SK-N-SH (cell line): ENCODE measurements around the gene PAX2. TPM values are rescaled to one million over a fixed set of nuclear protein-coding genes. Genes with fewer than 3 reads are reported as not detected.

Experiments
- CTCF ChIA-PET: fragments of 300-600, 350-600 bp; formaldehyde crosslinking; extraction: SDS; loops from one replicate; lab custom pipeline; 2021; lab: Yijun Ruan, JAX
- POLR2A ChIA-PET: fragments of 350-600 bp; sonication (Branson Sonifier 250); formaldehyde crosslinking; extraction: SDS; loops from one replicate; lab custom pipeline; 2020; ENCODE audit warnings: antibody characterized with exemption, inconsistent platforms; lab: Yijun Ruan, JAX
- DNase-seq: peaks from one replicate; pipeline ENCODE4 v3.0.0; 2012
- H2AFZ ChIP-seq: fragments of 200-600 bp; sonication (generic); 2 replicates; pipeline ENCODE4 v1.8.1; 2016; ENCODE audit warnings: antibody characterized with exemption, mild to moderate bottlenecking, low read depth
- H3F3A ChIP-seq: fragments of 200-600 bp; sonication (generic); replicated peaks from 2 replicates; pipeline ENCODE3; 2016; ENCODE audit warnings: antibody characterized with exemption, mild to moderate bottlenecking; ENCODE audit not compliant: insufficient read depth
- H3K27ac ChIP-seq, 2 experiments: fragments of 200-500 bp in 1 of 2; fragments of 200-600 bp in 1 of 2; sonication (Bioruptor generic) in 1 of 2; sonication (generic), shearing (Covaris generic) in 1 of 2; 2 replicates each; pipeline versions ENCODE4 v1.5.1 to v1.6.1; 2014 to 2016; ENCODE audit warnings: low read depth in 2 of 2, inconsistent platforms in 1 of 2, low read length in 1 of 2, mild to moderate bottlenecking in 1 of 2, mixed read lengths in 1 of 2
- H3K27me3 ChIP-seq: fragments of 200-600 bp; sonication (generic), shearing (Covaris generic); 2 replicates; pipeline ENCODE4 v1.6.1; 2016; ENCODE audit warnings: mixed run types; ENCODE audit not compliant: insufficient read depth
- H3K36me3 ChIP-seq, 2 experiments: fragments of 200-500 bp in 1 of 2; fragments of 200-600 bp in 1 of 2; sonication (Bioruptor generic) in 1 of 2; sonication (generic) in 1 of 2; replicated peaks in 1 of 2; 2 replicates each; pipeline versions ENCODE3 to v1.5.1; 2014 to 2016; ENCODE audit warnings: low read length in 1 of 2, mild to moderate bottlenecking in 1 of 2; ENCODE audit not compliant: insufficient read depth in 2 of 2, control insufficient read depth in 1 of 2
- H3K4me1 ChIP-seq, 2 experiments: fragments of 200-500 bp in 1 of 2; fragments of 200-600 bp in 1 of 2; sonication (Bioruptor generic) in 1 of 2; sonication (generic), shearing (Covaris generic) in 1 of 2; 2 replicates each; pipeline versions ENCODE4 v1.5.1 to v1.6.1; 2014 to 2016; ENCODE audit warnings: low read depth in 1 of 2, low read length in 1 of 2, mixed run types in 1 of 2; ENCODE audit not compliant: insufficient read depth in 2 of 2, control insufficient read depth in 1 of 2
- H3K4me2 ChIP-seq: fragments of 200-600 bp; sonication (generic), shearing (Covaris generic); 2 replicates; pipeline ENCODE4 v1.6.1; 2017; ENCODE audit warnings: mixed run types
- H3K4me3 ChIP-seq, 2 experiments: fragments of 200-500 bp in 1 of 2; fragments of 200-600 bp in 1 of 2; sonication (Bioruptor generic) in 1 of 2; sonication (generic), shearing (Covaris generic) in 1 of 2; 2 replicates each; pipeline versions ENCODE4 v1.5.1 to v1.8.1; 2014 to 2016; ENCODE audit warnings: low read depth in 2 of 2, inconsistent platforms in 1 of 2, low read length in 1 of 2, mild to moderate bottlenecking in 1 of 2, mixed read lengths in 1 of 2, moderate library complexity in 1 of 2
- H3K79me2 ChIP-seq: fragments of 200-600 bp; sonication (generic); 2 replicates; pipeline ENCODE4 v1.8.1; 2017; ENCODE audit warnings: mild to moderate bottlenecking; ENCODE audit not compliant: insufficient read depth
- H3K9ac ChIP-seq: fragments of 200-600 bp; sonication (generic); 2 replicates; pipeline ENCODE4 v1.6.1; 2017; ENCODE audit warnings: mixed run types
- H3K9me2 ChIP-seq: fragments of 200-600 bp; sonication (generic); 2 replicates; pipeline ENCODE4 v1.6.1; 2017; ENCODE audit warnings: mixed run types
- H3K9me3 ChIP-seq: fragments of 200-600 bp; sonication (generic); 2 replicates; pipeline ENCODE4 v1.6.1; 2017; ENCODE audit warnings: mixed run types, mild to moderate bottlenecking, moderate library complexity
- H4K20me1 ChIP-seq: fragments of 200-600 bp; sonication (generic); 2 replicates; pipeline ENCODE4 v1.6.1; 2017; ENCODE audit warnings: mild to moderate bottlenecking, mixed run types; ENCODE audit not compliant: insufficient read depth
- CHD2 ChIP-seq: fragments of 150-350 bp; IDR thresholded peaks from 2 replicates; pipeline ENCODE4 v1.6.1; 2018; ENCODE audit warnings: low read length; ENCODE audit not compliant: partially characterized antibody
- ELF1 ChIP-seq: IDR thresholded peaks from 2 replicates; pipeline ENCODE4 v1.4.0; 2012
- FOXJ3 ChIP-seq: sonication (generic); formaldehyde crosslinking; IDR thresholded peaks from 2 replicates; pipeline ENCODE4 v1.5.1; 2020; ENCODE audit warnings: mild to moderate bottlenecking, missing genetic modification reagents
- FOXM1 ChIP-seq: IDR thresholded peaks from 2 replicates; pipeline ENCODE4 v1.4.0; 2012; ENCODE audit warnings: low read depth, mild to moderate bottlenecking
- GABPA ChIP-seq: IDR thresholded peaks from 2 replicates; pipeline ENCODE4 v1.4.0; 2012; ENCODE audit warnings: low read depth, mild to moderate bottlenecking
- MAX ChIP-seq: IDR thresholded peaks from 2 replicates; pipeline ENCODE4 v1.4.0; 2012; ENCODE audit warnings: low read depth
- MXI1 ChIP-seq: IDR thresholded peaks from 2 replicates; pipeline ENCODE4 v1.6.1; 2012; ENCODE audit warnings: mild to moderate bottlenecking, low read depth, low read length, improper control_type of control experiment
- NFIC ChIP-seq: IDR thresholded peaks from 2 replicates; pipeline ENCODE4 v1.4.0; 2012; ENCODE audit warnings: borderline replicate concordance
- POLR2AphosphoS5 ChIP-seq: IDR thresholded peaks from 2 replicates; pipeline ENCODE4 v1.6.1; 2012; ENCODE audit warnings: low read depth, low read length
- REST ChIP-seq: IDR thresholded peaks from 2 replicates; pipeline ENCODE4 v1.6.1; 2012; ENCODE audit warnings: mild to moderate bottlenecking, low read depth, low read length, moderate library complexity
- RFX5 ChIP-seq: IDR thresholded peaks from 2 replicates; pipeline ENCODE4 v1.6.1; 2012; ENCODE audit warnings: mild to moderate bottlenecking, improper control_type of control experiment, low read length
- RXRA ChIP-seq: IDR thresholded peaks from 2 replicates; pipeline ENCODE4 v1.4.0; 2012; ENCODE audit warnings: low read depth, mild to moderate bottlenecking, borderline replicate concordance
- TCF12 ChIP-seq: IDR thresholded peaks from 2 replicates; pipeline ENCODE4 v1.4.0; 2012
- WGBS: methylation state at CpG from one replicate; pipeline ENCODE4 v1.1.6; 2017; ENCODE audit warnings: low lambda C conversion rate; 5-methylcytosine and 5-hydroxymethylcytosine counted together
- polyA plus RNA-seq, 3 experiments: library from polyadenylated mRNA; depleted of rRNA; stranded (reverse); fragments of >200 nt; gene quantifications; 2 replicates each; pipeline ENCODE4 v1.2.3, GENCODE V29; 2012
- TF ChIP-seq, protein P1 (sequence below): IDR thresholded peaks from 2 replicates; pipeline ENCODE4 v1.4.0; 2012; ENCODE audit warnings: low read depth, borderline replicate concordance
- TF ChIP-seq, protein P2 (sequence below): IDR thresholded peaks from 2 replicates; pipeline ENCODE4 v1.4.0; 2012; ENCODE audit warnings: low read depth, borderline replicate concordance
- TF ChIP-seq, protein P3 (sequence below): IDR thresholded peaks from 2 replicates; pipeline ENCODE4; 2012

PAX2 gene
- polyA plus RNA-seq, 1 of the 3 experiments (the other 2 are of a cell fraction), result not detected

DNA sequence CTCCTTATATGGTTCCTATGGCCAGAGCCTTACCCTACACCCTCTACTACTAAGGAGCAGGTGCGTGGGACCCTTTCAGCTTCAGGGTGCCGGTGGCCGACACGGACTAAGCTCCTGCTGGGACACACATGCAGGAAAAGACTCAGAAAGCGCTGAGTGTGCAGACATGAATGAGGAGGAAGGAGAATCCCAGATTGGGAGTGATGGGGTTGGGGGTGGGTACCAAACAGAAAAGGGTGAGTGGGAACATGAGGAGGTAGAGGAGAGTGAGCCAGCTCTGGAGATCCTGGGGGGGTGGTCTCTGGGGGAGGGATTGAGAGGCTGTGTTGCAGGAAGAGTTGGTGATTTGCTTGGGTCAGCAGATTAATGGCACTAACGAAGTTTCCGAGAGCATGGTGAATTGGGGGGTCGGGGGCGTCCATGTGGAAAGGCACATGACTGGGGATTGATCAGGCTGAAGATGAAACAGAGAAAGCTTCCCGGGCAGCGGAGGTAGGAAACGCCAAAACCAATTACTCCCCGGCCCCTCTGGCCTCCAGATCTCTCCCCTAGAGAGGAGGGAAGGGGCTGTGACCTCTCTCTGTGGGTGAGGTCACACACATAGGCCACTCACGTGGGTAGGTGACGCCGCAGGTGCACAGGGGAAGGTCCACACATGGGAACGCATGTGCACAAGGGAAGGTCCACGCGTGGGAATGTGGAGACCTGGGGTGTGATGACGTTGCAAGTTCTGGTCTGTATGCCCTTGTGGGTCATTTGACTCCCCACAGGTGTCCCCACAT, 129.5 kb downstream of the PAX2 start (continued):
- TF ChIP-seq REST, result no peak
- TF ChIP-seq, protein P1, sequence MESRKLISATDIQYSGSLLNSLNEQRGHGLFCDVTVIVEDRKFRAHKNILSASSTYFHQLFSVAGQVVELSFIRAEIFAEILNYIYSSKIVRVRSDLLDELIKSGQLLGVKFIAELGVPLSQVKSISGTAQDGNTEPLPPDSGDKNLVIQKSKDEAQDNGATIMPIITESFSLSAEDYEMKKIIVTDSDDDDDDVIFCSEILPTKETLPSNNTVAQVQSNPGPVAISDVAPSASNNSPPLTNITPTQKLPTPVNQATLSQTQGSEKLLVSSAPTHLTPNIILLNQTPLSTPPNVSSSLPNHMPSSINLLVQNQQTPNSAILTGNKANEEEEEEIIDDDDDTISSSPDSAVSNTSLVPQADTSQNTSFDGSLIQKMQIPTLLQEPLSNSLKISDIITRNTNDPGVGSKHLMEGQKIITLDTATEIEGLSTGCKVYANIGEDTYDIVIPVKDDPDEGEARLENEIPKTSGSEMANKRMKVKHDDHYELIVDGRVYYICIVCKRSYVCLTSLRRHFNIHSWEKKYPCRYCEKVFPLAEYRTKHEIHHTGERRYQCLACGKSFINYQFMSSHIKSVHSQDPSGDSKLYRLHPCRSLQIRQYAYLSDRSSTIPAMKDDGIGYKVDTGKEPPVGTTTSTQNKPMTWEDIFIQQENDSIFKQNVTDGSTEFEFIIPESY, result no peak

DNA sequence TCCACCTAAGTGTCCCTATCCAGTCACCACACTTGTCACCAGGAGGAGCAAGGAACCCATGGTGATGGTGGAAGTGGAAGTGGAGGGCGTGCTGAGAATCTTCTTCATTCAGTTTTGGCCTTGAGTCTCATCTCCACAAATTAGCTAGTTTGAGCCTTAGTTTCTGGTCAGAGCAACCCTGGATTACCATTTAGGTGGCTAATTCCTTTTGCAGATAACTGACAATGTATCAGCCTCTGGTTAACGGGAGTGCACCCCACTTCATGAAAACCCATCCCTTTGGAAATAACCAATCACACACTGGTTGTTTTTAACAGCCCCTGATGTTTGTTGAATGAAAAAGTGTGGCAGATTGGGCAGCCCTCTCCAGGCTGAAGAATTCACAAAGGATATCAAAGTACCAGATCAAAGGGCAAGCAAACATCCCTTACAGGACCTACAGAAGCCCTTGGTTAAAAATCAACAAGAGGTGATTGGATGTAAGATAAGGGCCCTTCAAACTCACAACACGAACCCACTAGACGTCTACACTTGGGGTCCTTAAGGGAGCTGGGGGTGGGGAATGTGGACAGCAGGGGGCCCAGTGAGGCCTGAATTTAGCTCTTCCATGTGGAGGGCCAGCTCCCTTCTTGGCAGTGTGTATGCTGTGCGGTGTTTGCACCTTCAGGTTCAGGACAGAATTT, 130.2 kb downstream of the PAX2 start:
- H3K4me3 ChIP-seq, result no peak overlapping the region
- no peak for TF ChIP-seq CHD2
- no peak for TF ChIP-seq MXI1
- TF ChIP-seq, protein P2, sequence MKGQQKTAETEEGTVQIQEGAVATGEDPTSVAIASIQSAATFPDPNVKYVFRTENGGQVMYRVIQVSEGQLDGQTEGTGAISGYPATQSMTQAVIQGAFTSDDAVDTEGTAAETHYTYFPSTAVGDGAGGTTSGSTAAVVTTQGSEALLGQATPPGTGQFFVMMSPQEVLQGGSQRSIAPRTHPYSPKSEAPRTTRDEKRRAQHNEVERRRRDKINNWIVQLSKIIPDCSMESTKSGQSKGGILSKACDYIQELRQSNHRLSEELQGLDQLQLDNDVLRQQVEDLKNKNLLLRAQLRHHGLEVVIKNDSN, result no peak
- TF ChIP-seq FOXM1, result no peak
- no peak for TF ChIP-seq MAX
- TF ChIP-seq, protein P3, sequence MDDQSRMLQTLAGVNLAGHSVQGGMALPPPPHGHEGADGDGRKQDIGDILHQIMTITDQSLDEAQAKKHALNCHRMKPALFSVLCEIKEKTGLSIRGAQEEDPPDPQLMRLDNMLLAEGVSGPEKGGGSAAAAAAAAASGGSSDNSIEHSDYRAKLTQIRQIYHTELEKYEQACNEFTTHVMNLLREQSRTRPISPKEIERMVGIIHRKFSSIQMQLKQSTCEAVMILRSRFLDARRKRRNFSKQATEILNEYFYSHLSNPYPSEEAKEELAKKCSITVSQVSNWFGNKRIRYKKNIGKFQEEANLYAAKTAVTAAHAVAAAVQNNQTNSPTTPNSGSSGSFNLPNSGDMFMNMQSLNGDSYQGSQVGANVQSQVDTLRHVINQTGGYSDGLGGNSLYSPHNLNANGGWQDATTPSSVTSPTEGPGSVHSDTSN, result no peak
- TF ChIP-seq REST, result no peak
- no peak for TF ChIP-seq RFX5
- TF ChIP-seq GABPA, result no peak
- no peak for TF ChIP-seq FOXJ3 (CRISPR knock-in tag)
- no peak for TF ChIP-seq TCF12
- no peak for TF ChIP-seq RXRA
- TF ChIP-seq ELF1, result no peak
- TF ChIP-seq POLR2AphosphoS5, result no peak
- TF ChIP-seq NFIC, result no peak
- ChIA-PET CTCF (interaction anchor here (0.7 to 15.7 kb wide), 9 partner anchors 135 to 393 kb away, joined by 3 to 267 read pairs (median 4); partner anchors contain the start of gene PAX2), POLR2A (interaction anchor here (0.7 kb wide), 1 partner anchor 315 kb away, joined by 3 read pairs; no protein-coding TSS in a partner anchor)
- no peaks in the 10 kb centered on the region for H3K79me2 ChIP-seq
- no peaks in the 10 kb centered on the region for H3K9me2 ChIP-seq
- no peaks in the 10 kb centered on the region for H3K9me3 ChIP-seq
- H3K27ac ChIP-seq, result no peak overlapping the region
- 60% methylated on average over 5 of the region's 5 CpGs for WGBS
- no peaks in the 10 kb centered on the region for H3F3A ChIP-seq
- no peaks in the 10 kb centered on the region for H3K27me3 ChIP-seq
- no peaks in the 10 kb centered on the region for H4K20me1 ChIP-seq
- H3K9ac ChIP-seq, result no peak overlapping the region
- no peak for DNase-seq
- peaks cover 0 to 6% of the 10 kb centered on the region in 2 experiments; a peak in 2 of 4 replicates for H3K4me1 ChIP-seq
- H3K4me2 ChIP-seq, result no peak overlapping the region
- H2AFZ ChIP-seq, result no peak overlapping the region
- H3K36me3 ChIP-seq, result no peaks in the 10 kb centered on the region
